HG03442 (cell line): Measurements from ENCODE around the gene INHA.

ENCODE experiments used
- ATAC-seq: cut with Tn5 transposase; IDR thresholded peaks from one replicate; pipeline ENCODE4 v1.9.1; 2021; ENCODE audit warnings: mild to moderate bottlenecking, moderate library complexity; ENCODE audit not compliant: unreplicated experiment

Gene INHA

DNA sequence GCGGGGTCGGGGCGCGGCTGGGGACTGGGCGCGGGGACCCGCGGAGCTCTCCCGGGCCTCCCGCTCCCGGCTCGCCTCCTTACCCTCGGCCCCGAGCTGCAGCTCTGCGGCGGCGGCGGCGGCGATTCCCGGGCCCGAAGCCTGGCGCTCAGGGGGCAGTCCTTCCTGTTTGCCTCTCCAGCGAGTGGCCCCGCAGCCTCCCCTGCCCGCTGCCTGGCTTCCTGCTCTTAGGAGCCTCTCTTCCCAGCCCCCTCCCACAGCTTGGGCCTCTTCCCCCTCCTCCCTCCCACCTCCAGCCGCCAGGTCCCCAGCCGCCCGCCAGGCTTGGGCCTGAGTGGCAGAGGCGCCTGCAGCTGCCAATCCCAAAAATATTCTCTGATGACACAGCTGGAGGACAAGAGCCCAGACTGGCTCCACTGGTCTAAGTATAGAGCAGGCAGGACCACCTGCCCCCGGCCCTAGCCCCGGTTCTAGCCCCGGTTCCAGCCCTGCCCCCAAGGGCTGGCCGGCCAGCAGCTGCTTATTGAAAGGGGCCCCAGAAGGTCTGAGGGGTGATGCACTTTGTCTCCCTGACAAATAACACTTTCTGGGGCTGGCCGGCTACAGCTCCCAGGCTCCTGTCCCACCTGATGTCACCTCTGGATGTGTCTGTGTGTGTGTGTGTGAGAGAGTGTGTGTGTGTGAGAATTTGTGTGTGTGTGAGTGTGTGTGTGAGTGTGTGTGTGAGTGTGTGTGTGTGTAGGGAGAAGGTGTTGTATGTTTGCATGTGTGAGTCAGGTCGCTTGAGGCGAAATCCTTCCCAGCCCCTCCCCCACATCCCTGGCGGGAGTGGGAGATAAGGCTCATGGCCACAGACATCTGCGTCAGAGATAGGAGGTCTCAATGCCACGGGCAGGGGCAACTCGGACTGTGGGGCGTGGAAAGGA is 536 bp upstream of the INHA start, which contains the start of gene OBSL1:
OBSL1 (minus strand) TSS at position 229 of the 926 bp plus-strand sequence. CDS start 307 bp downstream, outside the sequence.
- ATAC-seq = no peak

DNA sequence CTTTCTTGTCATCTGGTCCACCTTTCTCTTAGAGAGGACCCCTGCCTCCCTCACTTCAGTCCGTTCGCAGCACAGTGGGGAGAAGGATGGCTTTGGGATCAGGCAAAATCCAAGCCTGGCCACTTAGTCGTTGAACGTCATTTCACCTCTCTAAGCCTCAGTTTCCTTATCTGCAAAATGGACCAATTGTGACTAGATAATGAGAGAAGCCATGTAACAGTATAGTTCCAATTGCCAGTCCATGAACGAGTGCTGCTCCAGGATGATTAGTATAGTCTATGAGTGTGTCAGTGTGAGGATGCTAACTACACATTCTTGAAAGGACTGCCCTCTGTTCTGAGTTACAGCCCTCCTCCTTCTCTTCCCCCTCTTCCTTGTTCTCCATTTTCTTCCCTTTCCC is 1.1 kb downstream of the INHA start:
- no peak for ATAC-seq

DNA sequence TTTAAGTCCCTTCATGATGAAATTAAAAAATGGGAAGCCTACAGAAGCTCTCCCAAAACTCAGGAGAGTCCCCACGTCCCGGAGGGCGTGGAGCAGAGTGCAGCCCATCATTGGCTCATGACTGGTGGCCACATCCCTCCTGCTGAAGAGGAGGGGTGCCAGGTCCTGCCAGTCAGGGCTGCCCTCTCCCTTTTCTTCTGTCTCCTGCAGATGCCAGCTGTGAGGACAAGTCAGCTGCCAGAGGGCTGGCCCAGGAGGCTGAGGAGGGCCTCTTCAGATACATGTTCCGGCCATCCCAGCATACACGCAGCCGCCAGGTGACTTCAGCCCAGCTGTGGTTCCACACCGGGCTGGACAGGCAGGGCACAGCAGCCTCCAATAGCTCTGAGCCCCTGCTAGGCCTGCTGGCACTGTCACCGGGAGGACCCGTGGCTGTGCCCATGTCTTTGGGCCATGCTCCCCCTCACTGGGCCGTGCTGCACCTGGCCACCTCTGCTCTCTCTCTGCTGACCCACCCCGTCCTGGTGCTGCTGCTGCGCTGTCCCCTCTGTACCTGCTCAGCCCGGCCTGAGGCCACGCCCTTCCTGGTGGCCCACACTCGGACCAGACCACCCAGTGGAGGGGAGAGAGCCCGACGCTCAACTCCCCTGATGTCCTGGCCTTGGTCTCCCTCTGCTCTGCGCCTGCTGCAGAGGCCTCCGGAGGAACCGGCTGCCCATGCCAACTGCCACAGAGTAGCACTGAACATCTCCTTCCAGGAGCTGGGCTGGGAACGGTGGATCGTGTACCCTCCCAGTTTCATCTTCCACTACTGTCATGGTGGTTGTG is 2.6 kb downstream of the INHA start:
- no peak for ATAC-seq

DNA sequence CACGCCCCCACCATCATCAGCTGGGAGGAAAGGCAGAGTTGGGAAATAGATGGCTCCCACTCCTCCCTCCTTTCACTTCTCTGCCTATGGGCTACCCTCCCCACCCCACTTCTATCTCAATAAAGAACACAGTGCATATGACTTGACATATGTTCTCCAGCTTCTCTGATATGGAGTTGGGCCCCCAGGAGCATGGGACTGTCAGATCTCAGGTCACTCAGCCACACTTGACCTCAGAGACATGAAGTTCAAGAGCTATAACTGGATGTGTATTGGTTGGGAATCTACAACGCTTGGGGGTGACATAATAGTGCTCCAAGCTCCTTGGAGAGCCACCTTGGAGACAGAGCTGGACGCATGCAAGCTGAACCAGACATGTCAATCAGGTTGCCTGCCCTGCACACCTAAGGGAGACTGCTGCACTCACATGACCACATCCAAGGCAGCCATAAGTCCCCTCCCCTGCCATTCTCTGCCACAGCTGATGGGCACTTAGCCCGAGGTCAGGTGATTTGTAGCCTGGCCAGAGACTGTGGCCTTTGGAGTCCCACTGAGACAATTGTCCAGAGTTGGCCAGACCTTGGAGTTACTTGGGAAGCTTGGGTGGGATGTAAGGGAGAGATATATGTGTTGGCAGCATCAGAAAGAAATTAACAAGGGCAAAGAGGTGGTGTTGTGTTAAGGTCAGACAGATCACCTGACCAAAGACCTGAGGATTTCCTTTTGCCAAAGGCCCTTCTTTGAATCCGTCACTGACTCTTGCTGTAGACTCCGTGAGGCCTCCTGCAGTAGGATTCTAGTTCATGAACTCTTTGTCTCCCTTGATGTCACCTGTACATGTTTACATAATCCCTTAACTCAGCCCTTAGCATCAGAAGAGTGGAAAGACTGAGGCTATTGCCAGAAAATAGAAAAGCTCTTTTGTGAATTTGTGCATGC is 3.7 kb downstream of the INHA start:
- no peak for ATAC-seq

DNA sequence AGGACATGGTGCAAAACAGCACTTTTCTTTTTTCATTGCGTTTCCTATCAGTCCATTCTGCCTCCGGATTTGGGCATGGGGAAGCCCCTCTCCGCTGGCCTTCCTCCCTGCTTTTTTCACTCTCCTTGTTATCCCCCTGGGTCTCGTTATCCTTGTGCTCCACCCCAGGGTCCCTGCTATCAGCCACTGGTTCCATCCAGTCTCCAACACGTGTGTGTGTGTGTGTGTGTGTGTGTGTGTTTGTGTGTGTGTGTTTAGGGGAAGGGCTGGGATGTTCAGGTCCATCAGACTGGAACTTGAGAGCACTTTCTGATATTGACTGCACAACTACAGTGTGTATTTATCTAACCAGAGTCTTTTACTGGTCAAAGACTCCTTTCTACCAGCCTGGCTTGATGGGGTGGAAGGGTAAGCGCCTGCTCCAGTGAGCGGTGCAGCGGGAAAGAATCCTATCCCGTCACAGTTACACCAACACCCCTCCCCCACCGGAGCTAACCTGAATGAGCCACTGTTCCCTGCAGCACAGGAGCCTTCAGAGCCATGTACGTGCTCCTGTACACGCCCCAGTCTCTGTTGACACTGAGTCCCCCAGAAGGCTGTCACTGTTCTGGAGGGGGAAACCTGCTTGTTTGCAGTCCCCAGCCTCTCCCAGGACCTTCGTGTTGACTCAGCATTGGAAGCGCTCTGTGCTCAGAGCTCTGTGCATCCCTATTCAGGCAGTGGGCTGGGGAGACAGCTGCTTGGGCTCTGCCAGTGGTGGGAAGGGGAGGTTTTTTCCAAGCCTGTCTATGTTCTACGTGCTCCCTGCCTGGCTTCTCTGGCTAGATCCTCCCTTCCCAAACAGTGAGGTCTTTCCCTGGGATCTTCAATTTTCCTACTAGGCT is 4.6 kb downstream of the INHA start:
- ATAC-seq = no peak

DNA sequence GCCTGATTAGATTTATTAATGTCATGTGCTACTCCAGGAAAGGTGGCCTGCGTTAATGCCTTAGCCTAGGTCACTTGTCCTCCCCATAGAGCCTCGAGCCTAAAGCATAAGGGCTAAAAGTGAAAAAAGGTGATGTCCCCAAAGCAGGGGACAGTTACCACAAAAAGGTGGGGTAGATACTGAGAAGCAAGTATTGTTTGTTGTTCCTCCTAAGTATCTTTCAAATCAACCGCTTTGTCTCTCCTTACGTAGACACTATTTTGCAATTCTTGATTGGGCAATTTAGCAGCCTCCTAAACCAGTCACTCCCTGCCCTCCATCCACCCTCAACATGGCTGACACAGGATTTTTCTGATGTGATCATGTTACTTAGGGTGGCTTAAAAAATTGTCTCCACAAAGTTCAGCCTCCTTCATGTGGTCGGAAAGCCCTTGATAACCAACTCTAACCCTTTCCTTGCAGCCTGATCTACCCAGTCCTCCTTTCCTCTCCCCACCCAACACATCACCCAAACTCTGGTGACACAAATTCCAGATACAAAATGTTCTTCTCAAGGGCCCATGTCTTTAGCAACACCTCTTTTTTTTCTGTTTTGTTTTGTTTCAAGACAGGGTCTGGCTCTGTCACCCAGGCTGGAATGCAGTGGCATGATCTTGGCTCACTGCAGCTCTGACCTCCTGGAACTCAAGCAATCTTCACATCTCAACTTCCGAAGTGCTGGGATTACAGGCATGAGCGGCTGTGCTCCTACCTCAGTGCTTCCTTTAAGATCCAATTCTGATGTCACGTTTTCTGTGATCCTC is 6.9 kb downstream of the INHA start:
- ATAC-seq = no peak

DNA sequence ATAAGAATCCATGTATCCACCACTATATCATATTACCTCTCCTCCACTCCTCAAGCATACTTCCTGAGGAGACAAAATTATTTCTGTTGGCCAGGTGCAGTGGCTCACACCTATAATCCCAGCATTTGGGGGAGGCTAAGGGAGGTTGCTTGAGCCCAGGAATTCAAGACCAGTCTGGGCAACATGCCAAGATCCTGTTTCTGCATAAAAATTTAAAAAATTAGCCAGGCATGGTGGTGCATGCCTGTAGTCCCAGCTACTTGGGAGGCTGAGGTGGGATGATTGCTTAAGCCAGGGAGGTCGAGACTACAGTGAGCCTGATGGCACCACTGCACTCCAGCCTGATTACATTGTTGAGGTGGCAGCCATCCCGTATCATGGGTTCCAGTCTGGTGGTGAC is 9.2 kb downstream of the INHA start:
- no peak for ATAC-seq

DNA sequence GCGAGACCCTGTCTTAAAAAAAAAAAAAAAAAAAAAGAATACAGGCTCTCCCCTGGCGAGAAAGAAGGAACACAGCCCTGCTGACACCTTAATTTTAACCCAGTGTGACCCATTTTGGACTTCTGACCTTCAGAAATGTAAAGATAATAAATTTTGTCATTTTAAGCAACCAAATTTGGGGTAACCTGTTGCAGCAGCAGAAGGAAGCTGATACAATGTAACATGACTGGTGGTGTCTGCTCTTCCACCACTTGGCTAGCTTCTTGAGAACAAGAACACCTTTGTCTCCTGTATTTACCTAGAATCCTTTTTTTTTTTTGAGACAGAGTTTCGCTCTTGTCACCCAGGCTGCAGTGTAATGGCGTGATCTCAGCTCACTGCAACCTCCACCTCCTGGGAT is 19.0 kb downstream of the INHA start:
- ATAC-seq = no peak

DNA sequence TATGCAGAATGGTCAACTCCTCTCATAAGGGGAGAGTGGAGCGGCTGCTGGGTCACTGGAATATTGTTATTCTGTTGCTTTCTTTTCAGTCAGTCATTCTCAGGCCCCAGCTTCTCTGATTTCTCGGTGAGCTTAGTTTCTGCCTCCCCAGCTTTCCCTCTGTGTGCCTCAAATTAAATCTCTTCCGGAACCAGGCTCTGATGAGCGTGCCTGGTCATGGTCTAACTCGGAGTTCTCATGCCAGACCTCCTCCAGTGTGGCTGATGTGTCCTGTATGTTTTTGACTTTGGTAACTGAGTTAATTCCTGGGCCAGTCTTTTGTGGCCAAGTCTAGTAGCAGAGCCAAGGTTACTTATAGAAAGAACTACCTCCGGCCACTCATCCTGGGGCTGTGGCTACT is 20.6 kb downstream of the INHA start:
- no peak for ATAC-seq

DNA sequence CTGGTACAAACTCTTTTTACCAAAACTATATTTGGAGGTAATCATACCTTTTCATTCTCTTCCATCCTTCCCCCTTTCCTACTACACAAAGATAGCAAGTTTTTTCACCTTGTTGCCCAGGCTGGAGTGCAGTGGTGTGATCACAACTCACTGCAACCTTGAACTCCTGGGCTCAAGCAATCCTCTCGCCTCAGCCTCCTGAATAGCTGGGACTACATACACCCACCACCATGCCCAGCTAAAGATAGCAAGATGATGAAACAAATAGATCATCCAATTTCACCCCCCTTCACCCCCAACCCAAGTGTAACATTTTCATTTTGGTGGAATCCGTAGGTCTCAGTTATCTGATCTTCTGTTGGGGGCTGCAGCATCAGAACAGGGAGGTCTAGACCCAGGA is 21.0 kb downstream of the INHA start:
- ATAC-seq = no peak

DNA sequence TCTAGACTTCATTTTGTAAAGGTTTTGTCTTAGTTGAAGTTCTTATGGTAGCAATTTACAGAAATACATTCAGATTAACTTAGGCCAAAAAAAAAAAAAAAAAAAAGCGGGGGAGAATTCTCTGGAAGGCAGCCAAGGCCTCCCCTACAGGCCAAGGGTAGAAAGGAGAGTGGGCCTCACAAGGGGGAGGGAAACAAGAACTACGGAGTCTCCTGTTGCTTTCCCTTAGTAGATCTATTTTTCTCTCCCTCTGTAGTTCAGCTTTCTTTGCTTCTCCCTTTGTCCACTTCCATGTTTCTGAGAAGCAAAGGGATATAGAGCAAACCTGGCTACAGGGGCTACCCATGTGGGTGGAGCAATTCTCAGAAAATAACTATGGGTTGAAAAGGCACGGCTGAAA is 23.1 kb downstream of the INHA start:
- ATAC-seq = no peak

DNA sequence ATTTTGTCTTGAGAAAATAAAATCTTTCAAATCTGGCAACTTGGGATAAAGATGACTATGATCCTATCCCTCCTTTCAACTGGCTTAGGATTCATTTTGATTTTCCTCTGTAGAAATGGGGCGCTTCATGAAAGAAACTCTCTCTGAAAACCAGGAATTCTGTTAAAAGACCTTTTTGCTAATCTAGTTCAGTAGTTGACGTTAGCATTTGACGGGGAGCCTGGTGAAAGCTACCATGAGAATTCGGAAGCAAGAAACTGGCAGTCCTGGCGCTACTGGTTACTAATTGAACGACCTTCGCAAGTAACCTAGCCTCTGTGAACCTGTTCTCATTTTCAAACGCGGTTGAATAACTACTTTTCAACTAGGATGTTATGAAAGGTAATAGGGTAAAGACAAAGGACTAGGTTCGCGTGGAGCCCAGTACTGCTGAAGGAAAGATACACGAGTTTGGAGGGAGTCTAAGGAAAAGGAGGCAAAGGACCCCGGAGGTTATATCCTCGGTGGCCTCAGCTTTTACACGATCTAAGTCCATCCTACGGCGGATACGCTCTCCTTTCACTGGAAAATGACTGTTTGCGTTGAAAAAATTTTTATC is 24.9 kb downstream of the INHA start:
- ATAC-seq = peak; percentile 1

DNA sequence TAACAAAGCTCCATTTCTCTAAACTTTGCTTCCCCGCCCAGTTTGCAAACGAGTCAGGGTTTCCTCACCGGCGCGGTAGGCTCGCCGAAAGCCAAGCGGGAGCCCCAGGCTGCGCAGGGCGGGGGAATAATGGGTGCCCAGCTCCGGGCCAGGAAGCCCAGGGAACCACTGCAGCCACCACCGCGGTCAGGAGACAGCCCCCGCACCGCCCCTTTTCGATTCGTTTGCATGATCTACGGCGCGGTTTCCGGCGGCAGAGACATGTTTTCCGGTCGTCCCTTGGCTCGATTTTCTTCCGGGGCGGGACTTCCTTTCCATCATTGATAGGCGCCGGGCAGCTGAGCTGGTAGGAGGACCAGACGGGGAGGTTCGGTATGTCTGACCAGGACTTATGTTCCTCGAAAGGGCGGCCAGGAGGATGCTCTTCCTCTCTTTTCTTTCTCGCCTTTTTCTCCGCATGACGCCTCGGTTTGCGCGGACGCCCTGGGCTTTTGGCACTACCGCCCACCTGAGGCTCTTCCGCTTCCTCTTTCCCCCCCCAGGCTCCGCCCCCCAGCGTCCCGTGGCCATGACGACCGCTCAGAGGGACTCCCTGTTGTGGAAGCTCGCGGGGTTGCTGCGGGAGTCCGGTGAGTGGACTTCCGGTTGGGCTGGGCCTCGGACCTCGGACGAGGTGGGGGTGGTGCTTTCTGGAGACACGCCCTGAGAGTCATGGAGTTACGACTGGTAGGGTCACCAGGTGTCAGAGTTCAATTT is 25.6 kb downstream of the INHA start, which contains the start of gene STK11IP:
STK11IP (plus strand) TSS at position 306 of the 756 bp plus-strand sequence; CDS start at position 569, 263 bp downstream.
- ATAC-seq = peak; percentile 92

DNA sequence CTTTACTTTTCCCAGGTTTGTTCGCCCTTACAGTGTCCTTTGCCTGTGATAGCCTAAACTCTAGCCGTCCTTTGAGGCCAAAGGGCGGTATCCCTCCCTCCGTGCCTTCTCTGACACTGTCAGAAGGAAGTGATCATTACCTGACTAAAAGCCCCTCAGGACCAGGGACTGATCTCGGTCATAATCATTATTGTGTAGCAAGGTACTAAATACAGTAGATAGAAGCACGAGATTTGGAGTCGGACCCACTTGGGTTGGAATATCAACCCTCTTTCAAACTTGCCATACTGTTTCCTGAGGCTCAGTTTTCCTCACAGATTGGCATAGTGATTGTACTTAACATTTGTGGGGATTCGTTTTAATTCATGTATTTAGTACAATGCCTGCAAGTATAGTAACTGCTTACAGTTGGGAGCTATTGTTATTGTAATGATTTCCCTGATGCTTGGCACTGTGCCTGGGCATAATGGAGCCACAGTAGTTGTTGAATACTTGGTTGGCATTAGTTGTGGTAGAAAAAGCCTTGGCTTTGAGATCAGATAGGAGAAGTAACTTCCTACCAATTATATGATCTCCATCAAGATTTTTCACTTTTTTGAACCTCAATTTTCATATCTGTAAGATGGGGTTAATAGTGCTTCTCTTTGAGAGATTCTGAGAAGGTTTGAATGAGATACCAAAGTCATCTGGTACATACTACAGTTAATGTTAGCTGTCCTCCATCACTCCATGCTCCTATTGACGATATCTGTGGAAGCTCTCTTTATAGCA is 26.4 kb downstream of the INHA start:
- no peak for ATAC-seq

DNA sequence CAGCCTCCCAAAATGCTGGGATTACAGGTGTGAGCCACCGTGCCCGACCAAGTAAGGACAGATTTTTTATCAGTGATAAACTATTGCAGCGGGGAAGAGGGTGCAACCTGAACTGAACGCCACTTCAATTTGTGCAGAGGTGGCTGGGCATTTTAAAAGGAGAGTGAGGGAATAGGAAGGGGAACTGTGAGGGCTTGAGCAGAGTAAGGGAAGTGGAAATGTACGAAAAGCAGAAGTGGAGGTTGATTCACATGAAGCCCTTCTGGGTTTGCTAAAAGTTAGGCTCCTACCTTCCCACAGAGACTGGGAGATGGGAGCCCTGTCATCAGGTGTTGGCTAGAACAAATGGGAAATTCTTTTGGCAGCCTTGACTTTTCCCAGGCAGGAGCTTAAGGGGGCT is 31.7 kb downstream of the INHA start:
- no peak for ATAC-seq

DNA sequence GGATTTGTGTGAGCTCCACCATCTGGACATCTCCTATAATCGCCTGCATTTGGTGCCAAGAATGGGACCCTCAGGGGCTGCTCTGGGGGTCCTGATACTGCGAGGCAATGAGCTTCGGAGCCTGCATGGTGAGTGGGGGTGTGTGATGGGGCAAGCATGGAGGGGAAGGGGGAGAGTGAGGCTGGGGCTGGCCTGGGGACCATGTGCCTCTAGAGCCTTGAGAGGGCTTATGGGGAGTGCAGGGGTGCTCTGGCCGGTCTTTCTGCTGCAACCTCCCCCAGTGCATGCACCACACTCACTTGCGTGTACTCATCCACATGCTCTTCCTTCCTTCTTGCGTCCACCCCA is 33.5 kb downstream of the INHA start:
- no peak for ATAC-seq

DNA sequence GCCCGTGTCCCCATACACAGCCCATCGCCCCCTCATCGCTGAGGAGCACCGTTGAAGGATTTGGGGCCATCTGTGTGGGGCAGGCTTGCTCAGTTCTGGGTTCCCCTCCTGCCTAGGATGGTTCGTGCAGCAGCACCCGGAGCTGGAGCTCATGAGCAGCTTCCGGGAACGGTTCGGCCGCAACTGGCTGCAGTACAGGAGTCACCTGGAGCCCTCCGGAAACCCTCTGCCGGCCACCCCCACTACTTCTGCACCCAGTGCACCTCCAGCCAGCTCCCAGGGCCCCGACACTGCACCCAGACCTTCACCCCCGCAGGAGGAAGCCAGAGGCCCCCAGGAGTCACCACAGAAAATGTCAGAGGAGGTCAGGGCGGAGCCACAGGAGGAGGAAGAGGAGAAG is 35.8 kb downstream of the INHA start:
- ATAC-seq = no peak
